ENCODE data around the gene TRPM1. TPM values are rescaled to one million over a fixed set of nuclear protein-coding genes. Genes with fewer than 3 reads are reported as not detected.

The TRPM1 gene
- total RNA-seq, 1 experiment from 2014 or later = 0.77 TPM

DNA sequence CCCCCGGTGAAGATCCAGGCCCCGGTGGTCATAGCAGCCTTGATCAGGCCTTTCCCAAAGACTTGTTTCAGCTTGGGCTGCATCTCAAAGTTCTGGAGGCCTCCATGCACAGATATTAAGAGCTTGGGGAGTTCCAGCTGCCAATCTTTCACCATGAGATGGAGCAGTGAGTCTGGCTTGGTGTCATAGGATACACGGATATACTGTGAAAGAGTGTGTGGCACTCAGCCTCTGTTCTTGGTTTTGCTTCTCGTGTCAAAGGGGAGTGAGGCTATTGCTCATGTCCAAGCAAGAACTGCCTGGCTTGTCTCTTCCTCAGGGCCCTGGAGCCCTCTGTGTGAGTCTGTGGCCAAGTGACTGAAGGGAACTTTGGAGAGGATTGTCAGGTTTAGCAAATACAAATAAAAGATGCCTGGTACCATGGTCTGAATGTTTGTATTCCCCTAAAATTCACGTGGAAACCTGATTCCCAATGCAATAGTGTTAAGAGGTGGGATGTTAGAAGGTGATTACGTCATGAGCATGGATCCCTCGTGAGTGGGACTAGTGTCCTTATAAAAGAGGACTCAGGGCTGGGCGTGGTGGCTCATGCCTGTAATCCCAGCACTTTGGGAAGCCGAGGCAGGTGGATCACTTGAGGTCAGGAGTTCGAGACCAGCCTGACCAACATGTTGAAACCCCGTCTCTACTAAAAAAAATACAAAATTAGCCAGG, 33.5 kb downstream of the TRPM1 start (continued):
- TF ChIP-seq ZNF219 (CRISPR knock-in tag; IDR thresholded peaks at IDR 0.05; ENCODE audit: borderline replicate concordance) = no peak
- no peak for TF ChIP-seq NFE2L1 (CRISPR knock-in tag; IDR thresholded peaks at IDR 0.05)
- no peak for TF ChIP-seq ZBTB21 (CRISPR knock-in tag; IDR thresholded peaks at IDR 0.05; ENCODE audit: borderline replicate concordance)
- TF ChIP-seq, protein P1, sequence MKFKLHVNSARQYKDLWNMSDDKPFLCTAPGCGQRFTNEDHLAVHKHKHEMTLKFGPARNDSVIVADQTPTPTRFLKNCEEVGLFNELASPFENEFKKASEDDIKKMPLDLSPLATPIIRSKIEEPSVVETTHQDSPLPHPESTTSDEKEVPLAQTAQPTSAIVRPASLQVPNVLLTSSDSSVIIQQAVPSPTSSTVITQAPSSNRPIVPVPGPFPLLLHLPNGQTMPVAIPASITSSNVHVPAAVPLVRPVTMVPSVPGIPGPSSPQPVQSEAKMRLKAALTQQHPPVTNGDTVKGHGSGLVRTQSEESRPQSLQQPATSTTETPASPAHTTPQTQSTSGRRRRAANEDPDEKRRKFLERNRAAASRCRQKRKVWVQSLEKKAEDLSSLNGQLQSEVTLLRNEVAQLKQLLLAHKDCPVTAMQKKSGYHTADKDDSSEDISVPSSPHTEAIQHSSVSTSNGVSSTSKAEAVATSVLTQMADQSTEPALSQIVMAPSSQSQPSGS (CRISPR knock-in tag; IDR thresholded peaks at IDR 0.05; ENCODE audit: borderline replicate concordance, low read depth) = no peak

DNA sequence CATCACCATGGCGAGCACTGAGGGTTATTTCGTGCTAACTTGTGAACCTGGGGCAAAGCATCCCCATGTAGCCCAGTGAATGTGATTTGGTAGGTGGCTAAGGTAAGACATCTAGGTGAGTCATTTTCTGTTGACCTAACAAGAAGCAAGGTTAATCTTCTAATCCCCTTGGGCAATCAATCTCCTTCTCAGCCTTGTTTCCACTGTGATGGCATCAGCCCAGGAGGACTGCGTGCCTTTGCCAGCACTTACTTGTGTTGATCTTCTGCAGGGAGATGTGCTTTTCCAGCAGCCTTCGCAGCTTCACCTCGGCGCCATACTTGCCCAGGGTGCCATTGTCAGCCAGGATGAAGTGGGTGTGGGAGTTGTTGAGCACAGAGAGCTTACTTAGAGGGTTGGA, 35.7 kb downstream of the TRPM1 start:
- ATAC-seq = no peak
- H3K27me3 Mint-ChIP-seq (ENCODE audit: low read depth) = no peaks in the 10 kb centered on the region
- no peak overlapping the region for H3K4me3 Mint-ChIP-seq
- H3K9me3 Mint-ChIP-seq = peaks cover 5% of the 10 kb centered on the region; the same call in 1 of the 2 replicates
- no peak for DNase-seq (ENCODE audit: low spot score)
- TF ChIP-seq, protein P2, sequence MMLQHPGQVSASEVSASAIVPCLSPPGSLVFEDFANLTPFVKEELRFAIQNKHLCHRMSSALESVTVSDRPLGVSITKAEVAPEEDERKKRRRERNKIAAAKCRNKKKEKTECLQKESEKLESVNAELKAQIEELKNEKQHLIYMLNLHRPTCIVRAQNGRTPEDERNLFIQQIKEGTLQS (CRISPR knock-in tag; conservative IDR thresholded peaks at IDR 0.05) = no peak
- TF ChIP-seq, protein P3, sequence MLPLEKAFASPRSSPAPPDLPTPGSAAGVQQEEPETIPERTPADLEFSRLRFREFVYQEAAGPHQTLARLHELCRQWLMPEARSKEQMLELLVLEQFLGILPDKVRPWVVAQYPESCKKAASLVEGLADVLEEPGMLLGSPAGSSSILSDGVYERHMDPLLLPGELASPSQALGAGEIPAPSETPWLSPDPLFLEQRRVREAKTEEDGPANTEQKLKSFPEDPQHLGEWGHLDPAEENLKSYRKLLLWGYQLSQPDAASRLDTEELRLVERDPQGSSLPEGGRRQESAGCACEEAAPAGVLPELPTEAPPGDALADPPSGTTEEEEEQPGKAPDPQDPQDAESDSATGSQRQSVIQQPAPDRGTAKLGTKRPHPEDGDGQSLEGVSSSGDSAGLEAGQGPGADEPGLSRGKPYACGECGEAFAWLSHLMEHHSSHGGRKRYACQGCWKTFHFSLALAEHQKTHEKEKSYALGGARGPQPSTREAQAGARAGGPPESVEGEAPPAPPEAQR (CRISPR knock-in tag; IDR thresholded peaks at IDR 0.05) = no peak
- no peak for TF ChIP-seq NFYB (CRISPR knock-in tag; conservative IDR thresholded peaks at IDR 0.05; ENCODE audit: low read depth)
- TF ChIP-seq, protein P4, sequence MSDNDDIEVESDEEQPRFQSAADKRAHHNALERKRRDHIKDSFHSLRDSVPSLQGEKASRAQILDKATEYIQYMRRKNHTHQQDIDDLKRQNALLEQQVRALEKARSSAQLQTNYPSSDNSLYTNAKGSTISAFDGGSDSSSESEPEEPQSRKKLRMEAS (CRISPR knock-in tag; IDR thresholded peaks at IDR 0.05) = no peak
- TF ChIP-seq KAT7 (CRISPR knock-in tag; IDR thresholded peaks at IDR 0.05; ENCODE audit: borderline replicate concordance) = no peak
- TF ChIP-seq, protein P5, sequence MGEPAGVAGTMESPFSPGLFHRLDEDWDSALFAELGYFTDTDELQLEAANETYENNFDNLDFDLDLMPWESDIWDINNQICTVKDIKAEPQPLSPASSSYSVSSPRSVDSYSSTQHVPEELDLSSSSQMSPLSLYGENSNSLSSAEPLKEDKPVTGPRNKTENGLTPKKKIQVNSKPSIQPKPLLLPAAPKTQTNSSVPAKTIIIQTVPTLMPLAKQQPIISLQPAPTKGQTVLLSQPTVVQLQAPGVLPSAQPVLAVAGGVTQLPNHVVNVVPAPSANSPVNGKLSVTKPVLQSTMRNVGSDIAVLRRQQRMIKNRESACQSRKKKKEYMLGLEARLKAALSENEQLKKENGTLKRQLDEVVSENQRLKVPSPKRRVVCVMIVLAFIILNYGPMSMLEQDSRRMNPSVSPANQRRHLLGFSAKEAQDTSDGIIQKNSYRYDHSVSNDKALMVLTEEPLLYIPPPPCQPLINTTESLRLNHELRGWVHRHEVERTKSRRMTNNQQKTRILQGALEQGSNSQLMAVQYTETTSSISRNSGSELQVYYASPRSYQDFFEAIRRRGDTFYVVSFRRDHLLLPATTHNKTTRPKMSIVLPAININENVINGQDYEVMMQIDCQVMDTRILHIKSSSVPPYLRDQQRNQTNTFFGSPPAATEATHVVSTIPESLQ (CRISPR knock-in tag; IDR thresholded peaks at IDR 0.05) = no peak
- TF ChIP-seq SOX15 (CRISPR knock-in tag; IDR thresholded peaks at IDR 0.05) = no peak
- TF ChIP-seq ETV6 (CRISPR knock-in tag; IDR thresholded peaks at IDR 0.05) = no peak
- no peak for TF ChIP-seq CBFB (CRISPR knock-in tag; IDR thresholded peaks at IDR 0.05; ENCODE audit: low read depth)
- no peak for TF ChIP-seq GABPB1 (CRISPR knock-in tag; IDR thresholded peaks at IDR 0.05)
- TF ChIP-seq NFATC4 (CRISPR knock-in tag; IDR thresholded peaks at IDR 0.05) = no peak
- TF ChIP-seq, protein P6, sequence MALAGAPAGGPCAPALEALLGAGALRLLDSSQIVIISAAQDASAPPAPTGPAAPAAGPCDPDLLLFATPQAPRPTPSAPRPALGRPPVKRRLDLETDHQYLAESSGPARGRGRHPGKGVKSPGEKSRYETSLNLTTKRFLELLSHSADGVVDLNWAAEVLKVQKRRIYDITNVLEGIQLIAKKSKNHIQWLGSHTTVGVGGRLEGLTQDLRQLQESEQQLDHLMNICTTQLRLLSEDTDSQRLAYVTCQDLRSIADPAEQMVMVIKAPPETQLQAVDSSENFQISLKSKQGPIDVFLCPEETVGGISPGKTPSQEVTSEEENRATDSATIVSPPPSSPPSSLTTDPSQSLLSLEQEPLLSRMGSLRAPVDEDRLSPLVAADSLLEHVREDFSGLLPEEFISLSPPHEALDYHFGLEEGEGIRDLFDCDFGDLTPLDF (CRISPR knock-in tag; IDR thresholded peaks at IDR 0.05) = no peak
- no peak for TF ChIP-seq ZNF317 (CRISPR knock-in tag; IDR thresholded peaks at IDR 0.05; ENCODE audit: borderline replicate concordance, low read depth)
- TF ChIP-seq ZNF263 (CRISPR knock-in tag; IDR thresholded peaks at IDR 0.05; ENCODE audit: low read depth) = no peak
- TF ChIP-seq CREM (CRISPR knock-in tag; IDR thresholded peaks at IDR 0.05) = no peak
- TF ChIP-seq ZNF138 (CRISPR knock-in tag; conservative IDR thresholded peaks at IDR 0.05) = no peak
- no peak overlapping the region for H3K27ac Mint-ChIP-seq
- H3K36me3 Mint-ChIP-seq = no peaks in the 10 kb centered on the region
- ChIA-PET CTCF (interaction anchor here (0.6 kb wide), 1 partner anchor 64 kb away, joined by 4 read pairs; no protein-coding TSS in a partner anchor), POLR2A (no interaction called here)
- peaks cover 28% of the 10 kb centered on the region for H3K4me1 Mint-ChIP-seq

Measured in WTC11 (cell line).